ENCODE results near the gene AKR1B1.
"Not testable (repeated sequence)": the region's sequence is repeated elsewhere in the genome, so short reads cannot be mapped to it uniquely, and the experiment has no call there.

Gene AKR1B1

DNA sequence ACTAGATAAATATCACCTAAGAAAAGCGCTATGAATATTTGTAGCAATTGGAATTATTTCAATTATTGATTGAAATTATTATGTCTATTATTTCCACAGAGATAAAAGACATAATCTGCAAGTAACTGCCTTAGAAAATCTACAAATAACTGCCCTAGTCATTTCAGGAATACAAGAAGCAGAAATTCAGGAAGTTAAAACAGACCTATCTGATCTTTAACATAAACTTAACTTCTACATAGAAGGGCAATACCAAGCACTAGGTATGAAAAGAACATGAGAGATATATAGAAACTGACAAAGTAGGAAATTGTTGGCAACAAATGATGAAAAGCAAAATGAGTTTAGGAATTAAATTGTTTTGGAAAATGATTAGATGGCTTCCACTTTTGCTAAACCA, 36.6 kb upstream of the AKR1B1 start:
- Histone ChIP-seq H3K4me1 (ENCODE audit: control insufficient read depth, insufficient read depth, low read length) (no peaks in the 10 kb centered on the region), H3K4me3 (ENCODE audit: low read depth, low read length) (no peak overlapping the region), H3K27ac (ENCODE audit: extremely low read depth, low read depth, low read length) (no peak overlapping the region), H3K9me3 (ENCODE audit: control insufficient read depth, insufficient read depth, low read depth, low read length) (no peaks in the 10 kb centered on the region), H3K36me3 (ENCODE audit: control insufficient read depth in 2 of 2, insufficient read depth in 1 of 2, low read length in 2 of 2) (no peaks in the 10 kb centered on the region)
- CTCF ChIA-PET, result interaction anchor here (0.7 kb wide), 1 partner anchor 56 kb away, joined by 3 read pairs; no protein-coding TSS in a partner anchor
- POLR2A ChIA-PET, result no interaction called here
- no peak for TF ChIP-seq ZNF48 (tag by site-specific recombination; IDR thresholded peaks at IDR 0.05)
- TF ChIP-seq ZNF792 (tag by site-specific recombination; IDR thresholded peaks at IDR 0.05), result no peak
- no peak for TF ChIP-seq ZNF292 (tag by site-specific recombination; IDR thresholded peaks at IDR 0.05; ENCODE audit: borderline replicate concordance, low read depth)
- TF ChIP-seq GLIS2 (tag by site-specific recombination; IDR thresholded peaks at IDR 0.05), result no peak

DNA sequence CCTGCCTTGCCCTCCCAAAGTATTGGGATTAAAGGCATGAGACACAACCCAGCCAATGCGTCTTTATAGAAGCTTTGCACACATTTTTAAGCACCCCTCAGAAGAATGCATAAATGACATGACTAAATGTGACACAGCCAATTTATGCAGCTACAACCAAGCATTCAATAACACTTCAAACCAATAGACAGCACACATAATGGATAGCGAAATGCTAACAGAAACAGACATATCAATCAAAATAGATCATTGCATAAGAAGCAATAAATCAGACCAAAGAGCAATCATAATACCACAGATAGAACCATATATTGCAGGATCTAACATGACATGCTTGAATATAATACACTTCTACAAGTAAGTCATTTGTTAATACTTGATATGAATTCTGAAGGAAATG, 34.2 kb upstream of the AKR1B1 start:
- no peaks in the 10 kb centered on the region for H3K4me1 ChIP-seq (ENCODE audit: control insufficient read depth, insufficient read depth, low read length)
- no peak for TF ChIP-seq ZBTB49 (tag by site-specific recombination; IDR thresholded peaks at IDR 0.05; ENCODE audit: low read depth)
- TF ChIP-seq BCL11A (tag by site-specific recombination; IDR thresholded peaks at IDR 0.05; ENCODE audit: low read depth), result no peak
- no peak for TF ChIP-seq ZNF280D (tag by site-specific recombination; IDR thresholded peaks at IDR 0.05)
- no peak for TF ChIP-seq KLF9 (tag by site-specific recombination; IDR thresholded peaks at IDR 0.05; ENCODE audit: low read depth)
- TF ChIP-seq ZNF843 (tag by site-specific recombination; IDR thresholded peaks at IDR 0.05), result no peak
- no peak for TF ChIP-seq ZNF239 (tag by site-specific recombination; IDR thresholded peaks at IDR 0.05)
- H3K4me3 ChIP-seq (ENCODE audit: low read depth, low read length), result no peak overlapping the region
- POLR2A ChIA-PET, result no interaction called here
- no peaks in the 10 kb centered on the region for H3K9me3 ChIP-seq (ENCODE audit: control insufficient read depth, insufficient read depth, low read depth, low read length)
- CTCF ChIA-PET, result interaction anchor here (1.2 to 1.5 kb wide), 3 partner anchors 14 to 21 kb away, joined by 3 to 5 read pairs (median 3); no protein-coding TSS in a partner anchor
- no peaks in the 10 kb centered on the region for H3K36me3 ChIP-seq (ENCODE audit: control insufficient read depth in 2 of 2, insufficient read depth in 1 of 2, low read length in 2 of 2)
- H3K27ac ChIP-seq (ENCODE audit: extremely low read depth, low read depth, low read length), result no peak overlapping the region

- CTCF ChIA-PET, result interaction anchor here (3.8 kb wide), 1 partner anchor 27 kb away, joined by 12 read pairs; no protein-coding TSS in a partner anchor
- POLR2A ChIA-PET, result not testable (repeated sequence)
Measured at GRCh38 chr7:134487721-134488120, 28.8 kb upstream of the AKR1B1 start.

DNA sequence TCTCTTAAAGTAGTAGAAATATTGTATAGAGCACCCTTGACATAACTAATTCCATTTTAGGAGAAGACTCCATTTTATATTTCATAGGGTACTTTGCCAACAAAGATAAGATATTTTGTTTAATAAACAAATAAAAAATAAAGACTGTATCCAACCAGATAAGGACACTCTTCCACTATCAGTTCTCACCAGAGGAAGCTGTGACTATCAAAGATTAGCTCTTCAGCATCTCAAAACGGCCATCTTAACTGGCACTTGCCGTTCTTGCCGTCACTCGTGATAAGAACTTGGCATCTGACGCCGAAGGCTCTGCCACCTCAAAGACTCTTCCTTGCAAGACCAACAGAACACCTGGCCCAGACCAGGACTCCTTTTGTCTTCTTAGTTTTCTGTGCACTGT, 26.3 kb upstream of the AKR1B1 start:
- Histone ChIP-seq H3K4me3 (ENCODE audit: low read depth, low read length) (no peak overlapping the region), H3K4me1 (ENCODE audit: control insufficient read depth, insufficient read depth, low read length) (no peaks in the 10 kb centered on the region), H3K9me3 (ENCODE audit: control insufficient read depth, insufficient read depth, low read depth, low read length) (no peaks in the 10 kb centered on the region), H3K27ac (ENCODE audit: extremely low read depth, low read depth, low read length) (no peak overlapping the region), H3K36me3 (ENCODE audit: control insufficient read depth in 2 of 2, insufficient read depth in 1 of 2, low read length in 2 of 2) (no peaks in the 10 kb centered on the region)
- ChIA-PET CTCF (interaction anchor here (3.8 kb wide), 1 partner anchor 29 kb away, joined by 12 read pairs; no protein-coding TSS in a partner anchor), POLR2A (no interaction called here)
- TF ChIP-seq ZNF138 (tag by site-specific recombination; IDR thresholded peaks at IDR 0.05; ENCODE audit: borderline replicate concordance) (no peak), ZNF214 (tag by site-specific recombination; IDR thresholded peaks at IDR 0.05; ENCODE audit: borderline replicate concordance) (no peak), ZSCAN30 (tag by site-specific recombination; IDR thresholded peaks at IDR 0.05) (no peak), ZNF48 (tag by site-specific recombination; IDR thresholded peaks at IDR 0.05) (no peak), ZNF529 (tag by site-specific recombination; IDR thresholded peaks at IDR 0.05; ENCODE audit: insufficient replicate concordance) (no peak), ZNF211 (tag by site-specific recombination; IDR thresholded peaks at IDR 0.05; ENCODE audit: low read depth) (no peak), ZNF248 (tag by site-specific recombination; IDR thresholded peaks at IDR 0.05) (no peak), ZNF292 (tag by site-specific recombination; IDR thresholded peaks at IDR 0.05; ENCODE audit: borderline replicate concordance, low read depth) (no peak), PBX3 (CRISPR knock-in tag; IDR thresholded peaks at IDR 0.05) (no peak), ZNF311 (tag by site-specific recombination; IDR thresholded peaks at IDR 0.05; ENCODE audit: borderline replicate concordance) (no peak), YY1 (tag by site-specific recombination; IDR thresholded peaks at IDR 0.05) (no peak), IKZF3 (tag by site-specific recombination; IDR thresholded peaks at IDR 0.05) (no peak), EGR2 (tag by site-specific recombination; IDR thresholded peaks at IDR 0.05; ENCODE audit: low read depth) (no peak)

More at GRCh38 chr7:134487721-134488120, 28.8 kb upstream of the AKR1B1 start:
- not testable (repeated sequence) for H3K27ac ChIP-seq (ENCODE audit: extremely low read depth, low read depth, low read length); H3K4me1 ChIP-seq (ENCODE audit: control insufficient read depth, insufficient read depth, low read length); H3K36me3 ChIP-seq (ENCODE audit: control insufficient read depth in 2 of 2, insufficient read depth in 1 of 2, low read length in 2 of 2); H3K4me3 ChIP-seq (ENCODE audit: low read depth, low read length); H3K9me3 ChIP-seq (ENCODE audit: control insufficient read depth, insufficient read depth, low read depth, low read length)
